AG04449 (cell line): ENCODE data around the gene SNRPD2.

Experiments used
- CTCF ChIA-PET: fragments of 350-600 bp; formaldehyde crosslinking; extraction: SDS; loops from one replicate; lab custom pipeline; 2021; ENCODE audit warnings: antibody characterized with exemption; lab: Yijun Ruan, JAX
- POLR2A ChIA-PET: fragments of 400-600, 350-600 bp; formaldehyde crosslinking; extraction: SDS; loops from one replicate; lab custom pipeline; 2020; ENCODE audit warnings: antibody characterized with exemption, inconsistent platforms; lab: Yijun Ruan, JAX
- DNase-seq: peaks from one replicate; pipeline ENCODE4 v3.0.0-alpha.2; 2010; ENCODE audit warnings: low read depth, low spot score
- H3K4me3 ChIP-seq: 2 replicates; pipeline ENCODE4 v1.5.1; 2011; ENCODE audit warnings: low read depth, mild to moderate bottlenecking, control low read depth, low read length
- TF ChIP-seq, protein P1 (sequence below): IDR thresholded peaks from one replicate; pipeline ENCODE4 v1.5.1; 2011; ENCODE audit warnings: mild to moderate bottlenecking, moderate library complexity, low read length, control low read depth, inconsistent platforms; ENCODE audit not compliant: insufficient read depth; ENCODE audit errors: missing control alignments

The SNRPD2 gene

DNA sequence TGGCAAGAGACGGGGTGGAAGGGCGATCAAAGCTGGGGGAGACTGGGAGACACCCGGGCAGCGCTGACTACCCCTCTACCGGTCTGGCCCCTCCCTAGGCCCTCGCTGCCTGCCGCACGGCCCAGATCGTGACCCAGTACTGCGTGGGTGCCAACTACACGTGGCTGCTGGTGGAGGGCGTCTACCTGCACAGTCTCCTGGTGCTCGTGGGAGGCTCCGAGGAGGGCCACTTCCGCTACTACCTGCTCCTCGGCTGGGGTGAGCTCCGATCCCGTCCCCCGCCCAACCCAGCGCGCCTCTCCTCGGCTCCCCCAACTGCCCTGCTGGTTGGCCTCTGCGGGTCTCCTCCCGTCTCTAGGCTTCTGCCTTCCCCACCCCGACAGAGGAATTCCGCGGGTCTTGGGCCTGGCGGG lies 14.9 kb downstream of the SNRPD2 start:
- TF ChIP-seq, protein P1, sequence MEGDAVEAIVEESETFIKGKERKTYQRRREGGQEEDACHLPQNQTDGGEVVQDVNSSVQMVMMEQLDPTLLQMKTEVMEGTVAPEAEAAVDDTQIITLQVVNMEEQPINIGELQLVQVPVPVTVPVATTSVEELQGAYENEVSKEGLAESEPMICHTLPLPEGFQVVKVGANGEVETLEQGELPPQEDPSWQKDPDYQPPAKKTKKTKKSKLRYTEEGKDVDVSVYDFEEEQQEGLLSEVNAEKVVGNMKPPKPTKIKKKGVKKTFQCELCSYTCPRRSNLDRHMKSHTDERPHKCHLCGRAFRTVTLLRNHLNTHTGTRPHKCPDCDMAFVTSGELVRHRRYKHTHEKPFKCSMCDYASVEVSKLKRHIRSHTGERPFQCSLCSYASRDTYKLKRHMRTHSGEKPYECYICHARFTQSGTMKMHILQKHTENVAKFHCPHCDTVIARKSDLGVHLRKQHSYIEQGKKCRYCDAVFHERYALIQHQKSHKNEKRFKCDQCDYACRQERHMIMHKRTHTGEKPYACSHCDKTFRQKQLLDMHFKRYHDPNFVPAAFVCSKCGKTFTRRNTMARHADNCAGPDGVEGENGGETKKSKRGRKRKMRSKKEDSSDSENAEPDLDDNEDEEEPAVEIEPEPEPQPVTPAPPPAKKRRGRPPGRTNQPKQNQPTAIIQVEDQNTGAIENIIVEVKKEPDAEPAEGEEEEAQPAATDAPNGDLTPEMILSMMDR, result no peak
- no peak for DNase-seq
- ChIA-PET POLR2A (no interaction called here), CTCF (interaction anchor here (1.0 to 9.8 kb wide), 3 partner anchors 15 to 191 kb away, joined by 4 to 122 read pairs (median 6); partner anchors contain the start of genes QPCTL and SNRPD2)
- peak overlapping the region; percentile 34 for H3K4me3 ChIP-seq

GRCh38 chr19:45674946-45675345 lies 16.8 kb downstream of the SNRPD2 start:
- ChIA-PET POLR2A (no interaction called here), CTCF (interaction anchor here (0.7 kb wide), 1 partner anchor 14 kb away, joined by 3 read pairs; no protein-coding TSS in a partner anchor)
- DNase-seq, result no peak
- TF ChIP-seq, protein P1, result no peak
- no peak overlapping the region for H3K4me3 ChIP-seq

DNA sequence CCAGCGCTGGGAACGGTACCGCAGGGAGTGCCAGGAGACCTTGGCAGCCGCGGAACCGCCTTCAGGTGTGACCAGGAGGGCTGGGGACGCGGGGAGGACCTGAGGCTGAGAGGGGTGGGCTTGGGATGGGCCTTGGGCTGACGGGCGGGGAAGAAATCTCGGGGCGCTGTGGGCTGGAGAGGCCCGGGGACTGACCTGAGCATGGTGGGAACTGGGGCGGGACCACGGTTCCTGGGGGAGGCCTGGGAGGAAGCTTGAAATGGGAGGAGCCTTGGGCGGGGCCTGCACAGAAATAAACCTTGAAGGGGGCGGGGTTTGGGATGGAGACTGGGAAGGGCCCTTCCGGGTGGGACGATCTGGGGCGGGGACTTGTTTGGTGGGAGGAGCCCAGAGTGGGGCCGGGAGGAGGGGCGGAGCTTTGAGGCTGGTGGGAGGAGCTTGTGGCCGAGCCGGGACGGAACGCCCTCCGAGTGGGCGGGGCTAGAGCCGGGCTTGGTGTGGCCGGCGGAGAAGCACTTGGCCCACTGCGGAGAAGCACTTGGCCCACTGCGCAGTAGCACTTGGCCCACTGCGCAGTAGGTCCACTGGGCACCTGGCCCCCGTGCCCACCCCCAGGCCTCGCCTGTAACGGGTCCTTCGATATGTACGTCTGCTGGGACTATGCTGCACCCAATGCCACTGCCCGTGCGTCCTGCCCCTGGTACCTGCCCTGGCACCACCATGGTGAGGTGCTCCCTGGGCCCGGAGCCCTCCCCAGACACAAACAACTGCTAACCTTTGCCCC lies 20.9 kb downstream of the SNRPD2 start:
- TF ChIP-seq, protein P1, result no peak
- no peak overlapping the region; the same call in 1 of the 2 replicates for H3K4me3 ChIP-seq
- ChIA-PET CTCF (interaction anchor here (1.4 to 2.5 kb wide), 2 partner anchors 10 to 28 kb away, joined by 4 to 18 read pairs; no protein-coding TSS in a partner anchor), POLR2A (no interaction called here)
- DNase-seq, result no peak

GRCh38 chr19:45668342-45668871 lies 23.3 kb downstream of the SNRPD2 start:
- ChIA-PET CTCF (interaction anchor here (0.9 to 3.7 kb wide), 5 partner anchors 10 to 26 kb away, joined by 3 to 25 read pairs (median 5); partner anchors contain the start of gene QPCTL), POLR2A (interaction anchor here (1.0 kb wide), 1 partner anchor 26 kb away, joined by 3 read pairs; no protein-coding TSS in a partner anchor)
- peak overlapping the region; percentile 59 for H3K4me3 ChIP-seq
- DNase-seq, result no peak
- TF ChIP-seq, protein P1, result no peak

DNA sequence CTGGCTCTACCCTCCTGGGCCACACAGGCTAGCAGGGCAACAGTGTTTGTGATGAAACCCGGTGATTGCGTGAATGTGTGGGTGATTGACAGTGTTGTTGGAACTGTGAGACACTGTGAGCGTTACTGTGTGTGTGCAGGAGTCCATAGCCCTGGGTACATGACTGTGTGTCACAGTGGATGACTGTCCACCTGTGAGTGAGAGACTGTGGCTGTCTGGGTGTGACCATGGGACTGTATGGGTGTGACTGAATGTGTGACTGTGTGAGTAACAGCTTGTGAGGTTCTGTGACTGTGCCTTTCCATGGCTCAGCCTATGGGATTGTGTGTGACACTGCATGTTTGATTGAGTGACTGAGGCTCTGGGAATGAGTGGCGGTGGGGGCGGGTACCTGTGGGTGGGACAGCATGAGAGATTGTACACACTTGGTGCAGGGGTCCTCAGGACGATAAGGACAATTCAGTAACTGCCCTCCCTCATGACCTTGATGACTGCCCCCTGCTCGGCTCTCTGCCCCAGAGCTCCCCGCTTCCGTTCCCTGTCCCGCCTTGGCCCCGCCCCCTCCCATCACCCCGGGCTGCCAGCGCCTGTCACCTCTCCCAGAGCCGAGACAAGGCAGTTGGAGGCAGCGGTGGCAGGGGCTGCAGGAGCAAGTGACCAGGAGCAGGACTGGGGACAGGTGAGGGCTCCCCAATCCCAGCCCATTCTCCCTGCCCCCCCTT lies 24.0 kb downstream of the SNRPD2 start, which contains the start of gene GIPR:
Gene GIPR, plus strand, starts transcription at position 602 of the 722 bp plus-strand sequence. CDS start 1,300 bp downstream, outside the sequence.
- ChIA-PET CTCF (interaction anchor here (0.9 to 3.7 kb wide), 5 partner anchors 13 to 26 kb away, joined by 3 to 25 read pairs (median 5); partner anchors contain the start of gene QPCTL), POLR2A (interaction anchor here (0.6 kb wide), 1 partner anchor 12 kb away, joined by 3 read pairs; no protein-coding TSS in a partner anchor)
- peak within 1 kb of the TSS; percentile 59 for H3K4me3 ChIP-seq
- TF ChIP-seq, protein P1, result no peak
- DNase-seq, result no peak
